GM23338 (cell line): Measurements from ENCODE around the gene CAPZB. TPM values are rescaled to one million over a fixed set of nuclear protein-coding genes. Genes with fewer than 3 reads are reported as not detected.

ENCODE experiments used
- ATAC-seq: fragments of 200-7000 bp; cut with Tn5 transposase; 3 replicates; pipeline ENCODE4 v1.9.1; 2020
- DNase-seq: peaks from one replicate; pipeline ENCODE4 v3.0.0-alpha.2; 2015; ENCODE audit warnings: low spot score
- H2AFZ ChIP-seq: fragments of 200-600 bp; sonication (generic); 2 replicates; pipeline ENCODE4 v1.8.0; 2016; ENCODE audit warnings: antibody characterized with exemption, mild to moderate bottlenecking, moderate library complexity
- H3F3A ChIP-seq: fragments of 200-600 bp; sonication (generic); replicated peaks from 2 replicates; pipeline ENCODE4 v1.8.0; 2017; ENCODE audit warnings: antibody characterized with exemption, mixed run types, low read depth
- H3K27ac ChIP-seq: fragments of 200-600 bp; sonication (generic); 2 replicates; pipeline ENCODE4 v1.6.1; 2016; ENCODE audit warnings: low read depth
- H3K27me3 ChIP-seq: fragments of 200-600 bp; sonication (generic); 2 replicates; pipeline ENCODE4 v1.8.0; 2016; ENCODE audit warnings: mild to moderate bottlenecking, mixed run types, moderate library complexity; ENCODE audit not compliant: insufficient read depth
- H3K36me3 ChIP-seq: fragments of 200-600 bp; sonication (generic); 2 replicates; pipeline ENCODE4 v1.8.0; 2016; ENCODE audit warnings: mild to moderate bottlenecking; ENCODE audit not compliant: insufficient read depth
- H3K4me1 ChIP-seq: fragments of 200-600 bp; sonication (generic); 2 replicates; pipeline ENCODE4 v1.8.0; 2016; ENCODE audit warnings: mild to moderate bottlenecking, moderate library complexity; ENCODE audit not compliant: insufficient read depth
- H3K4me2 ChIP-seq: fragments of 200-600 bp; sonication (generic); 2 replicates; pipeline ENCODE4 v1.7.1; 2017; ENCODE audit warnings: mixed run types
- H3K4me3 ChIP-seq: fragments of 200-600 bp; sonication (generic); 2 replicates; pipeline ENCODE4 v1.6.1; 2016; ENCODE audit warnings: mixed run types
- H3K79me2 ChIP-seq: fragments of 200-600 bp; sonication (generic); replicated peaks from 2 replicates; pipeline ENCODE4 v1.8.0; 2017; ENCODE audit warnings: mild to moderate bottlenecking; ENCODE audit not compliant: insufficient read depth
- H3K9me2 ChIP-seq: fragments of 200-600 bp; sonication (generic); 2 replicates; pipeline ENCODE4 v1.8.0; 2017; ENCODE audit not compliant: insufficient read depth
- H4K20me1 ChIP-seq: fragments of 200-600 bp; sonication (generic); replicated peaks from 2 replicates; pipeline ENCODE4 v1.8.0; 2017; ENCODE audit warnings: mild to moderate bottlenecking; ENCODE audit not compliant: insufficient read depth
- H3K27ac Mint-ChIP-seq: 2 replicates; pipeline ENCODE4 v1.8.0; 2020; ENCODE audit warnings: inconsistent platforms, mild to moderate bottlenecking, moderate library complexity, mixed read lengths
- H3K27me3 Mint-ChIP-seq: 3 replicates; pipeline ENCODE4 v1.8.0; 2022; ENCODE audit warnings: low read depth, mild to moderate bottlenecking, moderate library complexity, mixed read lengths, inconsistent platforms; ENCODE audit not compliant: insufficient read depth, poor library complexity
- H3K36me3 Mint-ChIP-seq: 3 replicates; pipeline ENCODE4 v1.8.0; 2021; ENCODE audit warnings: low read depth, mild to moderate bottlenecking, inconsistent platforms, moderate library complexity, mixed read lengths
- H3K4me1 Mint-ChIP-seq: 3 replicates; pipeline ENCODE4 v1.8.0; 2020; ENCODE audit warnings: mild to moderate bottlenecking, inconsistent platforms, mixed read lengths
- H3K4me3 Mint-ChIP-seq: 3 replicates; pipeline ENCODE4 v1.8.0; 2021; ENCODE audit warnings: moderate library complexity, mild to moderate bottlenecking, inconsistent platforms, mixed read lengths
- H3K9me3 Mint-ChIP-seq: 3 replicates; pipeline ENCODE4 v1.8.0; 2020; ENCODE audit warnings: moderate library complexity, mild to moderate bottlenecking, inconsistent platforms, mixed read lengths
- CREB1 ChIP-seq: fragments of 250-450 bp; sonication (Bioruptor Pico); IDR thresholded peaks from 2 replicates; pipeline ENCODE4 v1.5.0; 2020; ENCODE audit warnings: low read depth, mild to moderate bottlenecking, moderate library complexity
- ETS1 ChIP-seq: IDR thresholded peaks from 2 replicates; pipeline ENCODE4 v1.6.1; 2016; ENCODE audit warnings: antibody characterized with exemption
- EZH2 ChIP-seq: fragments of 200-600 bp; sonication (generic); IDR thresholded peaks from one replicate; pipeline ENCODE4 v1.8.0; 2017; ENCODE audit warnings: antibody characterized with exemption, mild to moderate bottlenecking, low read depth; ENCODE audit not compliant: unreplicated experiment
- EZH2phosphoT487 ChIP-seq: fragments of 200-600 bp; sonication (generic); IDR thresholded peaks from one replicate; pipeline ENCODE4 v1.8.1; 2018; ENCODE audit warnings: antibody characterized with exemption; ENCODE audit not compliant: unreplicated experiment
- JUNB ChIP-seq: IDR thresholded peaks from one replicate; pipeline ENCODE4 v1.6.1; 2016; ENCODE audit warnings: antibody characterized with exemption; ENCODE audit not compliant: unreplicated experiment
- NANOG ChIP-seq: IDR thresholded peaks from 2 replicates; pipeline ENCODE4 v1.6.1; 2016; ENCODE audit warnings: antibody characterized with exemption, borderline replicate concordance
- POLR2AphosphoS5 ChIP-seq: IDR thresholded peaks from 2 replicates; pipeline ENCODE4 v1.6.1; 2016; ENCODE audit warnings: antibody characterized with exemption, low read depth
- STAT1 ChIP-seq: IDR thresholded peaks from one replicate; pipeline ENCODE4 v1.6.1; 2016; ENCODE audit warnings: antibody characterized with exemption; ENCODE audit not compliant: unreplicated experiment
- ZNF114 ChIP-seq: fragments of 250-450 bp; sonication (Bioruptor Pico); IDR thresholded peaks from 2 replicates; pipeline ENCODE4 v1.5.0; 2020; ENCODE audit warnings: mild to moderate bottlenecking, moderate library complexity
- ZNF331 ChIP-seq: fragments of 250-450 bp; sonication (Bioruptor Pico); IDR thresholded peaks from 2 replicates; pipeline ENCODE4 v1.5.0; 2020; ENCODE audit warnings: low read depth, mild to moderate bottlenecking, moderate library complexity
- polyA plus RNA-seq: library from polyadenylated mRNA; unstranded; fragments of >200 nt; fragmentation: Nextera tagmentation; extraction: Ambion mirVana; gene quantifications from 2 replicates; pipeline ENCODE4 v1.2.1, GENCODE V29; 2016
- total RNA-seq: library from RNA; depleted of rRNA; stranded (reverse); fragments of >200 nt; shearing (Covaris generic); gene quantifications from 2 replicates; pipeline ENCODE4 v1.2.3, GENCODE V29; 2014
- TF ChIP-seq, protein P1 (sequence below), 2 experiments: fragments of 200-600 bp in 1 of 2; sonication (generic) in 1 of 2; conservative IDR thresholded peaks; 2 replicates each; pipeline versions ENCODE4 v1.5.1 to v1.6.1; 2016 to 2017; ENCODE audit warnings: antibody characterized with exemption in 2 of 2, low read depth in 2 of 2, mild to moderate bottlenecking in 2 of 2, moderate library complexity in 1 of 2
- TF ChIP-seq, protein P2 (sequence below): fragments of 250-450 bp; sonication (Bioruptor Pico); IDR thresholded peaks from 2 replicates; pipeline ENCODE4 v1.5.0; 2020; ENCODE audit warnings: mild to moderate bottlenecking, moderate library complexity
- TF ChIP-seq, protein P3 (sequence below): IDR thresholded peaks from one replicate; pipeline ENCODE4 v1.6.1; 2018; ENCODE audit warnings: antibody characterized with exemption; ENCODE audit not compliant: unreplicated experiment

CAPZB gene
- total and polyA plus RNA-seq, 2 experiments from 2014 or later = 195 to 348 TPM

- TF ChIP-seq, protein P1, sequence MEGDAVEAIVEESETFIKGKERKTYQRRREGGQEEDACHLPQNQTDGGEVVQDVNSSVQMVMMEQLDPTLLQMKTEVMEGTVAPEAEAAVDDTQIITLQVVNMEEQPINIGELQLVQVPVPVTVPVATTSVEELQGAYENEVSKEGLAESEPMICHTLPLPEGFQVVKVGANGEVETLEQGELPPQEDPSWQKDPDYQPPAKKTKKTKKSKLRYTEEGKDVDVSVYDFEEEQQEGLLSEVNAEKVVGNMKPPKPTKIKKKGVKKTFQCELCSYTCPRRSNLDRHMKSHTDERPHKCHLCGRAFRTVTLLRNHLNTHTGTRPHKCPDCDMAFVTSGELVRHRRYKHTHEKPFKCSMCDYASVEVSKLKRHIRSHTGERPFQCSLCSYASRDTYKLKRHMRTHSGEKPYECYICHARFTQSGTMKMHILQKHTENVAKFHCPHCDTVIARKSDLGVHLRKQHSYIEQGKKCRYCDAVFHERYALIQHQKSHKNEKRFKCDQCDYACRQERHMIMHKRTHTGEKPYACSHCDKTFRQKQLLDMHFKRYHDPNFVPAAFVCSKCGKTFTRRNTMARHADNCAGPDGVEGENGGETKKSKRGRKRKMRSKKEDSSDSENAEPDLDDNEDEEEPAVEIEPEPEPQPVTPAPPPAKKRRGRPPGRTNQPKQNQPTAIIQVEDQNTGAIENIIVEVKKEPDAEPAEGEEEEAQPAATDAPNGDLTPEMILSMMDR (conservative IDR thresholded peaks at IDR 0.05; ENCODE audit: low read depth in 2 of 2) = no peak
- no peak for TF ChIP-seq EZH2phosphoT487
- no peak for TF ChIP-seq JUNB
These were observed 51.7 kb downstream of the CAPZB start (continued) for GRCh38 chr1:19433719-19433998.

DNA sequence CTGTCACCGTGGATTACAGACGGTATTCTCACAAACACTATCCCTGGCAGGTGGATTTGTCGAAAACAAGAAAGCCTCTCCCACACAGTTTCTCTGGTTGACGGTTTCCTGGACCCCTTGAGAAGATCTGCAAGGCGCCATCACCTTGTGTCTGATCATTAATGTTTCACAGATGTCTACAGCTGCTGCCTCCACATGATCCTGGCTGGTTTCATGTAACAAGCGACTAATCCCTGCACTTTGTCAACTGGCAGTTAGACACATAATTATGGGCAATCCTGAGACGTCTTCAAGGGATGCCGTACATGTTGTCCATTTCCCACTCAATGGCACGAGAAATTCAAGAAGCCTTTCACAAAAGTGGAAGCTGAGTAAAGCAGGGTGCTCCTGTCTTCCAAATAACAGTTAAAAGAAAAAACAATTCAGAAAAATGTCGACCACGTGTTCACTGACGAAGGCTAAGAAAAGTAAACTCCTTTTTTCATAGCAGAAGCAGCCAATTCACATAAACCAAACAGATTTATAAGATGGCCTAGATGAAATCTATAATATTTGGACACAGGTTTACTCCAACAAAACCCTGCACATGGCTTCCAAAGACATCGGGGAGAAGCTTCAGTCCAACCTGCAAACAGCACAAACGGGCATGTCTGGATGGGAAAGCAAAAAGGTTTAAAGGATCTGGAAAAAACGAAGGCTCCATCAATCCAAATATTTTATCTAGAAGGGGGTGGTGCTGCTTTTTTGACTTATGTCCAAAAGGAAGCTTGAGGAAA is 52.2 kb downstream of the CAPZB start:
- ATAC-seq (no peak), DNase-seq (no peak)
- H3K27me3 Mint-ChIP-seq = peaks cover 2% of the 10 kb centered on the region
- peaks cover 100% of the 10 kb centered on the region for H3K79me2 ChIP-seq
- no peak overlapping the region for H3K4me3 Mint-ChIP-seq
- H3K27ac Mint-ChIP-seq = no peak overlapping the region
- no peak overlapping the region for H2AFZ ChIP-seq
- peaks cover 31% of the 10 kb centered on the region for H3K4me1 Mint-ChIP-seq
- no peak overlapping the region for H3K4me2 ChIP-seq
- peaks cover 16% of the 10 kb centered on the region; the same call in 2 of the 3 replicates for H3K36me3 Mint-ChIP-seq
- H3K27ac ChIP-seq = no peak overlapping the region
- 0 out of 2 replicates have a peak, but pooled peaks cover 3% of the 10 kb centered on the region for H3F3A ChIP-seq
- no peaks in the 10 kb centered on the region for H3K9me3 Mint-ChIP-seq
- H3K9me2 ChIP-seq = no peaks in the 10 kb centered on the region
- no peaks in the 10 kb centered on the region for H3K27me3 ChIP-seq
- no peaks in the 10 kb centered on the region for H3K36me3 ChIP-seq
- H3K4me3 ChIP-seq = no peak overlapping the region
- H4K20me1 ChIP-seq = peaks cover 94% of the 10 kb centered on the region
- peaks cover 12% of the 10 kb centered on the region for H3K4me1 ChIP-seq
- TF ChIP-seq ETS1 (no peak), ZNF331 (CRISPR knock-in tag) (no peak), STAT1 (no peak), POLR2AphosphoS5 (no peak), CREB1 (no peak), EZH2phosphoT487 (no peak), ZNF114 (CRISPR knock-in tag) (no peak), NANOG (no peak), JUNB (no peak), EZH2 (no peak)
- TF ChIP-seq, protein P2, sequence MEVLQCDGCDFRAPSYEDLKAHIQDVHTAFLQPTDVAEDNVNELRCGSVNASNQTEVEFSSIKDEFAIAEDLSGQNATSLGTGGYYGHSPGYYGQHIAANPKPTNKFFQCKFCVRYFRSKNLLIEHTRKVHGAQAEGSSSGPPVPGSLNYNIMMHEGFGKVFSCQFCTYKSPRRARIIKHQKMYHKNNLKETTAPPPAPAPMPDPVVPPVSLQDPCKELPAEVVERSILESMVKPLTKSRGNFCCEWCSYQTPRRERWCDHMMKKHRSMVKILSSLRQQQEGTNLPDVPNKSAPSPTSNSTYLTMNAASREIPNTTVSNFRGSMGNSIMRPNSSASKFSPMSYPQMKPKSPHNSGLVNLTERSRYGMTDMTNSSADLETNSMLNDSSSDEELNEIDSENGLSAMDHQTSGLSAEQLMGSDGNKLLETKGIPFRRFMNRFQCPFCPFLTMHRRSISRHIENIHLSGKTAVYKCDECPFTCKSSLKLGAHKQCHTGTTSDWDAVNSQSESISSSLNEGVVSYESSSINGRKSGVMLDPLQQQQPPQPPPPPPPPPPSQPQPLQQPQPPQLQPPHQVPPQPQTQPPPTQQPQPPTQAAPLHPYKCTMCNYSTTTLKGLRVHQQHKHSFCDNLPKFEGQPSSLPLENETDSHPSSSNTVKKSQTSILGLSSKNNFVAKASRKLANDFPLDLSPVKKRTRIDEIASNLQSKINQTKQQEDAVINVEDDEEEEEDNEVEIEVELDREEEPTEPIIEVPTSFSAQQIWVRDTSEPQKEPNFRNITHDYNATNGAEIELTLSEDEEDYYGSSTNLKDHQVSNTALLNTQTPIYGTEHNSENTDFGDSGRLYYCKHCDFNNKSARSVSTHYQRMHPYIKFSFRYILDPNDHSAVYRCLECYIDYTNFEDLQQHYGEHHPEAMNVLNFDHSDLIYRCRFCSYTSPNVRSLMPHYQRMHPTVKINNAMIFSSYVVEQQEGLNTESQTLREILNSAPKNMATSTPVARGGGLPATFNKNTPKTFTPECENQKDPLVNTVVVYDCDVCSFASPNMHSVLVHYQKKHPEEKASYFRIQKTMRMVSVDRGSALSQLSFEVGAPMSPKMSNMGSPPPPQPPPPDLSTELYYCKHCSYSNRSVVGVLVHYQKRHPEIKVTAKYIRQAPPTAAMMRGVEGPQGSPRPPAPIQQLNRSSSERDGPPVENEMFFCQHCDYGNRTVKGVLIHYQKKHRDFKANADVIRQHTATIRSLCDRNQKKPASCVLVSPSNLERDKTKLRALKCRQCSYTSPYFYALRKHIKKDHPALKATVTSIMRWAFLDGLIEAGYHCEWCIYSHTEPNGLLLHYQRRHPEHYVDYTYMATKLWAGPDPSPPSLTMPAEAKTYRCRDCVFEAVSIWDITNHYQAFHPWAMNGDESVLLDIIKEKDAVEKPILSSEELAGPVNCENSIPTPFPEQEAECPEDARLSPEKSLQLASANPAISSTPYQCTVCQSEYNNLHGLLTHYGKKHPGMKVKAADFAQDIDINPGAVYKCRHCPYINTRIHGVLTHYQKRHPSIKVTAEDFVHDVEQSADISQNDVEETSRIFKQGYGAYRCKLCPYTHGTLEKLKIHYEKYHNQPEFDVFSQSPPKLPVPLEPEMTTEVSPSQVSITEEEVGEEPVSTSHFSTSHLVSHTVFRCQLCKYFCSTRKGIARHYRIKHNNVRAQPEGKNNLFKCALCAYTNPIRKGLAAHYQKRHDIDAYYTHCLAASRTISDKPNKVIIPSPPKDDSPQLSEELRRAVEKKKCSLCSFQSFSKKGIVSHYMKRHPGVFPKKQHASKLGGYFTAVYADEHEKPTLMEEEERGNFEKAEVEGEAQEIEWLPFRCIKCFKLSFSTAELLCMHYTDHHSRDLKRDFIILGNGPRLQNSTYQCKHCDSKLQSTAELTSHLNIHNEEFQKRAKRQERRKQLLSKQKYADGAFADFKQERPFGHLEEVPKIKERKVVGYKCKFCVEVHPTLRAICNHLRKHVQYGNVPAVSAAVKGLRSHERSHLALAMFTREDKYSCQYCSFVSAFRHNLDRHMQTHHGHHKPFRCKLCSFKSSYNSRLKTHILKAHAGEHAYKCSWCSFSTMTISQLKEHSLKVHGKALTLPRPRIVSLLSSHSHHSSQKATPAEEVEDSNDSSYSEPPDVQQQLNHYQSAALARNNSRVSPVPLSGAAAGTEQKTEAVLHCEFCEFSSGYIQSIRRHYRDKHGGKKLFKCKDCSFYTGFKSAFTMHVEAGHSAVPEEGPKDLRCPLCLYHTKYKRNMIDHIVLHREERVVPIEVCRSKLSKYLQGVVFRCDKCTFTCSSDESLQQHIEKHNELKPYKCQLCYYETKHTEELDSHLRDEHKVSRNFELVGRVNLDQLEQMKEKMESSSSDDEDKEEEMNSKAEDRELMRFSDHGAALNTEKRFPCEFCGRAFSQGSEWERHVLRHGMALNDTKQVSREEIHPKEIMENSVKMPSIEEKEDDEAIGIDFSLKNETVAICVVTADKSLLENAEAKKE (CRISPR knock-in tag) = no peak
- TF ChIP-seq, protein P3, sequence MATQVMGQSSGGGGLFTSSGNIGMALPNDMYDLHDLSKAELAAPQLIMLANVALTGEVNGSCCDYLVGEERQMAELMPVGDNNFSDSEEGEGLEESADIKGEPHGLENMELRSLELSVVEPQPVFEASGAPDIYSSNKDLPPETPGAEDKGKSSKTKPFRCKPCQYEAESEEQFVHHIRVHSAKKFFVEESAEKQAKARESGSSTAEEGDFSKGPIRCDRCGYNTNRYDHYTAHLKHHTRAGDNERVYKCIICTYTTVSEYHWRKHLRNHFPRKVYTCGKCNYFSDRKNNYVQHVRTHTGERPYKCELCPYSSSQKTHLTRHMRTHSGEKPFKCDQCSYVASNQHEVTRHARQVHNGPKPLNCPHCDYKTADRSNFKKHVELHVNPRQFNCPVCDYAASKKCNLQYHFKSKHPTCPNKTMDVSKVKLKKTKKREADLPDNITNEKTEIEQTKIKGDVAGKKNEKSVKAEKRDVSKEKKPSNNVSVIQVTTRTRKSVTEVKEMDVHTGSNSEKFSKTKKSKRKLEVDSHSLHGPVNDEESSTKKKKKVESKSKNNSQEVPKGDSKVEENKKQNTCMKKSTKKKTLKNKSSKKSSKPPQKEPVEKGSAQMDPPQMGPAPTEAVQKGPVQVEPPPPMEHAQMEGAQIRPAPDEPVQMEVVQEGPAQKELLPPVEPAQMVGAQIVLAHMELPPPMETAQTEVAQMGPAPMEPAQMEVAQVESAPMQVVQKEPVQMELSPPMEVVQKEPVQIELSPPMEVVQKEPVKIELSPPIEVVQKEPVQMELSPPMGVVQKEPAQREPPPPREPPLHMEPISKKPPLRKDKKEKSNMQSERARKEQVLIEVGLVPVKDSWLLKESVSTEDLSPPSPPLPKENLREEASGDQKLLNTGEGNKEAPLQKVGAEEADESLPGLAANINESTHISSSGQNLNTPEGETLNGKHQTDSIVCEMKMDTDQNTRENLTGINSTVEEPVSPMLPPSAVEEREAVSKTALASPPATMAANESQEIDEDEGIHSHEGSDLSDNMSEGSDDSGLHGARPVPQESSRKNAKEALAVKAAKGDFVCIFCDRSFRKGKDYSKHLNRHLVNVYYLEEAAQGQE = no peak
